SK-N-SH (cell line): ENCODE results near the gene NCKAP5. TPM values are rescaled to one million over a fixed set of nuclear protein-coding genes. Genes with fewer than 3 reads are reported as not detected.

Experiments used
- CTCF ChIA-PET: fragments of 300-600, 350-600 bp; formaldehyde crosslinking; extraction: SDS; loops from one replicate; lab custom pipeline; 2021; lab: Yijun Ruan, JAX
- POLR2A ChIA-PET: fragments of 350-600 bp; sonication (Branson Sonifier 250); formaldehyde crosslinking; extraction: SDS; loops from one replicate; lab custom pipeline; 2020; ENCODE audit warnings: antibody characterized with exemption, inconsistent platforms; lab: Yijun Ruan, JAX
- DNase-seq: peaks from one replicate; pipeline ENCODE4 v3.0.0; 2012
- H2AFZ ChIP-seq: fragments of 200-600 bp; sonication (generic); 2 replicates; pipeline ENCODE4 v1.8.1; 2016; ENCODE audit warnings: antibody characterized with exemption, mild to moderate bottlenecking, low read depth
- H3F3A ChIP-seq: fragments of 200-600 bp; sonication (generic); replicated peaks from 2 replicates; pipeline ENCODE3; 2016; ENCODE audit warnings: antibody characterized with exemption, mild to moderate bottlenecking; ENCODE audit not compliant: insufficient read depth
- H3K27ac ChIP-seq, 2 experiments: fragments of 200-500 bp in 1 of 2; fragments of 200-600 bp in 1 of 2; sonication (Bioruptor generic) in 1 of 2; sonication (generic), shearing (Covaris generic) in 1 of 2; 2 replicates each; pipeline versions ENCODE4 v1.5.1 to v1.6.1; 2014 to 2016; ENCODE audit warnings: low read depth in 2 of 2, inconsistent platforms in 1 of 2, low read length in 1 of 2, mild to moderate bottlenecking in 1 of 2, mixed read lengths in 1 of 2
- H3K27me3 ChIP-seq: fragments of 200-600 bp; sonication (generic), shearing (Covaris generic); 2 replicates; pipeline ENCODE4 v1.6.1; 2016; ENCODE audit warnings: mixed run types; ENCODE audit not compliant: insufficient read depth
- H3K36me3 ChIP-seq, 2 experiments: fragments of 200-500 bp in 1 of 2; fragments of 200-600 bp in 1 of 2; sonication (Bioruptor generic) in 1 of 2; sonication (generic) in 1 of 2; replicated peaks in 1 of 2; 2 replicates each; pipeline versions ENCODE3 to v1.5.1; 2014 to 2016; ENCODE audit warnings: low read length in 1 of 2, mild to moderate bottlenecking in 1 of 2; ENCODE audit not compliant: insufficient read depth in 2 of 2, control insufficient read depth in 1 of 2
- H3K4me1 ChIP-seq, 2 experiments: fragments of 200-500 bp in 1 of 2; fragments of 200-600 bp in 1 of 2; sonication (Bioruptor generic) in 1 of 2; sonication (generic), shearing (Covaris generic) in 1 of 2; 2 replicates each; pipeline versions ENCODE4 v1.5.1 to v1.6.1; 2014 to 2016; ENCODE audit warnings: low read depth in 1 of 2, low read length in 1 of 2, mixed run types in 1 of 2; ENCODE audit not compliant: insufficient read depth in 2 of 2, control insufficient read depth in 1 of 2
- H3K4me2 ChIP-seq: fragments of 200-600 bp; sonication (generic), shearing (Covaris generic); 2 replicates; pipeline ENCODE4 v1.6.1; 2017; ENCODE audit warnings: mixed run types
- H3K4me3 ChIP-seq, 2 experiments: fragments of 200-500 bp in 1 of 2; fragments of 200-600 bp in 1 of 2; sonication (Bioruptor generic) in 1 of 2; sonication (generic), shearing (Covaris generic) in 1 of 2; 2 replicates each; pipeline versions ENCODE4 v1.5.1 to v1.8.1; 2014 to 2016; ENCODE audit warnings: low read depth in 2 of 2, inconsistent platforms in 1 of 2, low read length in 1 of 2, mild to moderate bottlenecking in 1 of 2, mixed read lengths in 1 of 2, moderate library complexity in 1 of 2
- H3K79me2 ChIP-seq: fragments of 200-600 bp; sonication (generic); 2 replicates; pipeline ENCODE4 v1.8.1; 2017; ENCODE audit warnings: mild to moderate bottlenecking; ENCODE audit not compliant: insufficient read depth
- H3K9ac ChIP-seq: fragments of 200-600 bp; sonication (generic); 2 replicates; pipeline ENCODE4 v1.6.1; 2017; ENCODE audit warnings: mixed run types
- H3K9me2 ChIP-seq: fragments of 200-600 bp; sonication (generic); 2 replicates; pipeline ENCODE4 v1.6.1; 2017; ENCODE audit warnings: mixed run types
- H3K9me3 ChIP-seq: fragments of 200-600 bp; sonication (generic); 2 replicates; pipeline ENCODE4 v1.6.1; 2017; ENCODE audit warnings: mixed run types, mild to moderate bottlenecking, moderate library complexity
- H4K20me1 ChIP-seq: fragments of 200-600 bp; sonication (generic); 2 replicates; pipeline ENCODE4 v1.6.1; 2017; ENCODE audit warnings: mild to moderate bottlenecking, mixed run types; ENCODE audit not compliant: insufficient read depth
- CTCF ChIP-seq: fragments of 200-600 bp; sonication (generic); IDR thresholded peaks from 2 replicates; pipeline ENCODE4 v1.6.1; 2017; ENCODE audit warnings: antibody characterized with exemption, mild to moderate bottlenecking, moderate library complexity
- FOSL2 ChIP-seq: IDR thresholded peaks from 2 replicates; pipeline ENCODE4 v1.4.0; 2012; ENCODE audit warnings: low read depth, mild to moderate bottlenecking, moderate library complexity, borderline replicate concordance
- MEF2A ChIP-seq: IDR thresholded peaks from 2 replicates; pipeline ENCODE4 v1.4.0; 2012; ENCODE audit warnings: low read depth, borderline replicate concordance
- NFIC ChIP-seq: IDR thresholded peaks from 2 replicates; pipeline ENCODE4 v1.4.0; 2012; ENCODE audit warnings: borderline replicate concordance
- POLR2AphosphoS5 ChIP-seq: IDR thresholded peaks from 2 replicates; pipeline ENCODE4 v1.6.1; 2012; ENCODE audit warnings: low read depth, low read length
- RAD21 ChIP-seq: IDR thresholded peaks from 2 replicates; pipeline ENCODE4 v1.6.1; 2012; ENCODE audit warnings: mild to moderate bottlenecking, low read length
- RCOR1 ChIP-seq: fragments of 150-350 bp; IDR thresholded peaks from 2 replicates; pipeline ENCODE4 v1.6.1; 2017; ENCODE audit warnings: antibody characterized with exemption, low read length
- REST ChIP-seq: IDR thresholded peaks from 2 replicates; pipeline ENCODE4 v1.6.1; 2012; ENCODE audit warnings: mild to moderate bottlenecking, low read depth, low read length, moderate library complexity
- TEAD4 ChIP-seq: IDR thresholded peaks from 2 replicates; pipeline ENCODE4 v1.4.0; 2012; ENCODE audit warnings: mild to moderate bottlenecking, borderline replicate concordance; ENCODE audit not compliant: insufficient read depth
- WGBS: methylation state at CpG from one replicate; pipeline ENCODE4 v1.1.6; 2017; ENCODE audit warnings: low lambda C conversion rate; 5-methylcytosine and 5-hydroxymethylcytosine counted together
- polyA plus RNA-seq, 3 experiments: library from polyadenylated mRNA; depleted of rRNA; stranded (reverse); fragments of >200 nt; gene quantifications; 2 replicates each; pipeline ENCODE4 v1.2.3, GENCODE V29; 2012

Gene NCKAP5
- polyA plus RNA-seq, 1 of the 3 experiments (the other 2 are of a cell fraction): 0.02 TPM

- TF ChIP-seq TEAD4: no peak
- TF ChIP-seq MEF2A: no peak
- no peak for TF ChIP-seq FOSL2
- TF ChIP-seq CTCF: no peak
- no peak for TF ChIP-seq NFIC
- no peak for TF ChIP-seq RAD21
Measured at GRCh38 chr2:133411101-133411500, 157.2 kb downstream of the NCKAP5 start (continued).

GRCh38 chr2:133409581-133410285 lies 158.5 kb downstream of the NCKAP5 start:
- H3K9me3 ChIP-seq: no peaks in the 10 kb centered on the region
- H3K9me2 ChIP-seq: no peaks in the 10 kb centered on the region
- no peaks in the 10 kb centered on the region for H3K79me2 ChIP-seq
- no peak overlapping the region for H3K9ac ChIP-seq
- peaks cover 0 to 7% of the 10 kb centered on the region in 2 experiments; a peak in 1 of 4 replicates for H3K4me1 ChIP-seq
- H3F3A ChIP-seq: no peaks in the 10 kb centered on the region
- no peak for DNase-seq
- no peak overlapping the region for H3K4me3 ChIP-seq
- no peak overlapping the region for H3K27ac ChIP-seq
- H3K27me3 ChIP-seq: no peaks in the 10 kb centered on the region; the same call in 1 of the 2 replicates
- WGBS: 53% methylated on average over 5 of the region's 5 CpGs
- no peak overlapping the region for H2AFZ ChIP-seq
- TF ChIP-seq RCOR1 (no peak), POLR2AphosphoS5 (no peak), CTCF (no peak), REST (no peak)
- TF ChIP-seq, all 33 proteins: peak for 0
- Histone ChIP-seq H3K4me2 (no peak overlapping the region), H3K36me3 (no peaks in the 10 kb centered on the region), H4K20me1 (no peaks in the 10 kb centered on the region)
- ChIA-PET CTCF (no interaction called here), POLR2A (no interaction called here)
